ENCODE data around the gene NOX4. TPM values are rescaled to one million over a fixed set of nuclear protein-coding genes. Genes with fewer than 3 reads are reported as not detected.

The NOX4 gene
- total RNA-seq, 1 experiment from 2014 or later, result 3.0 TPM

GRCh38 chr11:89498845-89499448 is 7.8 kb upstream of the NOX4 start:
- H2BK5ac ChIP-seq (ENCODE audit: insufficient read length, low read length), result no peak overlapping the region
- H3K4me2 ChIP-seq (ENCODE audit: insufficient read depth, insufficient read length, low read length), result no peak overlapping the region
- Mint-ChIP-seq H3K36me3 (ENCODE audit: insufficient read depth in 1 of 3, low read depth in 3 of 3) (no peaks in the 10 kb centered on the region), H3K27me3 (ENCODE audit: low read depth) (no peaks in the 10 kb centered on the region), H3K4me1 (peaks cover 21 to 34% of the 10 kb centered on the region in 2 experiments), H3K9me3 (no peaks in the 10 kb centered on the region), H3K4me3 (no peak overlapping the region), H3K27ac (no peak overlapping the region)
- no peak overlapping the region for H3T11ph ChIP-seq (ENCODE audit: low read length)
- no peak overlapping the region for H4K91ac ChIP-seq (ENCODE audit: insufficient read length, low read depth, low read length)
- H3K27ac ChIP-seq (ENCODE audit: insufficient read length, low read depth, low read length), result no peak overlapping the region
- no peaks in the 10 kb centered on the region for H3K79me1 ChIP-seq (ENCODE audit: insufficient read depth, low read depth, low read length, poor library complexity, severe bottlenecking)
- no peak overlapping the region for H2AFZ ChIP-seq (ENCODE audit: low read length)
- no peak overlapping the region for H2BK120ac ChIP-seq (ENCODE audit: low read depth, low read length, poor library complexity, severe bottlenecking)
- no peak overlapping the region for H4K8ac ChIP-seq (replicated peaks; ENCODE audit: insufficient read length, low read depth, low read length)
- H2BK15ac ChIP-seq (ENCODE audit: low read depth, low read length), result no peak overlapping the region
- H3K79me2 ChIP-seq (ENCODE audit: insufficient read depth, low read length), result no peaks in the 10 kb centered on the region
- no peaks in the 10 kb centered on the region for H4K20me1 ChIP-seq (ENCODE audit: control insufficient read depth, insufficient read depth, insufficient read length)
- no peaks in the 10 kb centered on the region for H3K27me3 ChIP-seq (ENCODE audit: insufficient read depth, low read length)
- no peak overlapping the region for H2BK12ac ChIP-seq (ENCODE audit: insufficient read length, low read depth, low read length)
- H3K23me2 ChIP-seq (ENCODE audit: insufficient read length, low read depth, low read length, poor library complexity, severe bottlenecking), result no peaks in the 10 kb centered on the region
- H3K9me3 ChIP-seq (ENCODE audit: control insufficient read depth, low read depth, low read length), result no peaks in the 10 kb centered on the region
- WGBS (ENCODE audit: extremely low coverage, insufficient read length, low lambda C conversion rate), result no CpG with 5 or more reads among the region's 5 CpGs
- H3K14ac ChIP-seq (ENCODE audit: insufficient read depth, low read length), result no peak overlapping the region
- H3K18ac ChIP-seq (ENCODE audit: insufficient read length, low read depth, low read length), result no peak overlapping the region
- no peak overlapping the region for H2BK20ac ChIP-seq (ENCODE audit: low read depth, low read length, poor library complexity, severe bottlenecking)
- no peak overlapping the region for H4K5ac ChIP-seq (ENCODE audit: insufficient read length, low read depth, low read length)
- H2AK5ac ChIP-seq (ENCODE audit: insufficient read length, low read length), result no peak overlapping the region
- H3K9ac ChIP-seq (ENCODE audit: extremely low read depth, insufficient read length, low read length), result no peak overlapping the region
- TF ChIP-seq, protein P1, sequence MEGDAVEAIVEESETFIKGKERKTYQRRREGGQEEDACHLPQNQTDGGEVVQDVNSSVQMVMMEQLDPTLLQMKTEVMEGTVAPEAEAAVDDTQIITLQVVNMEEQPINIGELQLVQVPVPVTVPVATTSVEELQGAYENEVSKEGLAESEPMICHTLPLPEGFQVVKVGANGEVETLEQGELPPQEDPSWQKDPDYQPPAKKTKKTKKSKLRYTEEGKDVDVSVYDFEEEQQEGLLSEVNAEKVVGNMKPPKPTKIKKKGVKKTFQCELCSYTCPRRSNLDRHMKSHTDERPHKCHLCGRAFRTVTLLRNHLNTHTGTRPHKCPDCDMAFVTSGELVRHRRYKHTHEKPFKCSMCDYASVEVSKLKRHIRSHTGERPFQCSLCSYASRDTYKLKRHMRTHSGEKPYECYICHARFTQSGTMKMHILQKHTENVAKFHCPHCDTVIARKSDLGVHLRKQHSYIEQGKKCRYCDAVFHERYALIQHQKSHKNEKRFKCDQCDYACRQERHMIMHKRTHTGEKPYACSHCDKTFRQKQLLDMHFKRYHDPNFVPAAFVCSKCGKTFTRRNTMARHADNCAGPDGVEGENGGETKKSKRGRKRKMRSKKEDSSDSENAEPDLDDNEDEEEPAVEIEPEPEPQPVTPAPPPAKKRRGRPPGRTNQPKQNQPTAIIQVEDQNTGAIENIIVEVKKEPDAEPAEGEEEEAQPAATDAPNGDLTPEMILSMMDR (conservative IDR thresholded peaks at IDR 0.05), result peak; percentile 73
- H3K23ac ChIP-seq (ENCODE audit: insufficient read length, low read depth, low read length), result no peak overlapping the region
- H3K4me1 ChIP-seq (ENCODE audit: insufficient read depth, low read length), result no peaks in the 10 kb centered on the region; the same call in 1 of the 2 replicates
- DNase-seq, result peak; percentile 27
- no peak overlapping the region for H3K56ac ChIP-seq (ENCODE audit: insufficient read length, low read depth, low read length)
- no peak overlapping the region for H3K4ac ChIP-seq (ENCODE audit: low read depth, low read length)
